ELR (cell line): ENCODE measurements around the gene HNRNPC.
"Not testable (repeated sequence)": the region's sequence is repeated elsewhere in the genome, so short reads cannot be mapped to it uniquely, and the experiment has no call there.

Source experiments
- DNase-seq: peaks from one replicate; pipeline ENCODE4 v3.0.0-alpha.2; 2015; ENCODE audit warnings: low read depth

HNRNPC gene

GRCh38 chr14:21191809-21192446, 77.3 kb downstream of the HNRNPC start:
- DNase-seq, result peak; percentile 66

DNA sequence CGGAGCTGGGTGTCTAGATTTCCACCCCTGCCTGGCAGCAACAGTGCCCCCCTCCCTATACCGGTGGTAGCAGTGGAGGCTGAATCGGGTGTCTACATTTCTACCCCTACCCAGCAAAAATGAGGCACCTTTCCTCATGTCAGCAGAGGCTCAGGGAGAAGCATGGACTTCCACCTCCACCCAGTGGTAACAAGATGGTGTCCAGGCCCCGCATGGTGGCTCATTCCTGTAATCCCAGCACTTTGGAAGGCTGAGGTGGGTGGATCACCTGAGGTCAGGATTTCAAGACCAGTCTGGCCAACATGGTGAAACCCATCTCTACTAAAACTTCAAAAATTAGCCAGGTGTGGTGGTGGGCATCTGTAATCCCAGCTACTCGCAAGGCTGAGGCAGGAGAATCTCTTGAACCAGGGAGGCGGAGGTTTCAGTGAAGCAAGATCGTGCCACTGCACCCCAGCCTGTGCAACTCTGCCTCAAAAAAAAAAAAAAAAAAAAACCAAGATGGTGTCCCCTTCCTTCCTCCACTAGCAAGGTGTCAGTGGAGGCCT, 77.9 kb downstream of the HNRNPC start:
- no peak for DNase-seq

DNA sequence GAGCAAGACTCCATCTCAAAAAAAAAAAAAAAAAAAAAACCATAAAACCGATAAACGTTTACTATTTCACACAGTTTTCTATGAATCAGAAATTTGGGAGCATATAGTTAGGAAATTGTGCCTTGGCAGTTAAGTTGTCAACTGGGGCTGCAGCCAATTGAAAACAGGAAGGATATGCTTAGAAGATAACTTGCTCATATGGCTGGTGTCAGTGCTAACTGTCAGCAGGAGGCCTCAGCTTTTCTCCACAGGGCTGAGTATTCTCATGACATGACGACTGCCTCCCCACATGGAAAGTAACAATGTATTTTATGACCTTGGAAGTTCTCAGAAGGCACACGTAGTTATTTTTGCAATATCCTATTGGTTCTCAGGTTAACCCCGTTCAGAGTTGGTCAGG, 83.8 kb downstream of the HNRNPC start:
- no peak for DNase-seq

DNA sequence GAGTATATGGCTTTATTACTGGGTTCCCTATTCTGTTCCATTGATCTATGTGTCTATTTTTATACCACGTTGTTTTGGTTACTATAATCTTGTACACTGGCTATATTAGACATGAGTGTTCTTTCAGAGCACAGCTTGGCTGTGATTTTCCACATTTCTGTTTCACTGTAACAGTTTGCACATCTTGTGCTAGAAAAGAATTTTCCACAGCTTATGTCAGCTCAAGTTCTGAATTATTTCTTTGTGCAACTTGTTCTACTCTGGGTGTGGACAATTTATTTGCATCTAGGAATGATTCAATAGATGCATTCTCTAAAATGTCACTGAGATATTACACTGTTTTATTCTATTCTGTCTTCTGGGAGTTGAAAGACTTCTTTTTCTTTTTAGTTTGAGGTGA, 85.0 kb downstream of the HNRNPC start:
- DNase-seq, result no peak

DNA sequence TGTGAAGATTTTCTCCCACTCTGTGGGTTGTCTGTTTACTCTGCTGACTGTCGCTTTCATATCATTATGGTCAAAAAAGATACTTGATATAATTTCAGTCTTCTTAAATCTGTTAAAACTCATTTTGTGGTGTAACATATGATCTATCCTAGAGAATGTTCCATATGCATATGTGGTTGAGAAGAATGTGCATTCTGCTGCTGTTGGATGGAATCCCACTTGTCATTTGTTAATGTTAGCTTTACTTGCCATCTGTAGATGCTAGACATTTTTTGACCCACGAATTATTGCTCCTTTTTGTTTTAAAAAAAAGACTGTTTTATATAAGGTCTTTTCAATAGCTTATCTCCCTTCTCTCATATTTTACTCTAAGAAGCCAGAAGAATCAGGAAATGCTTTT, 87.1 kb downstream of the HNRNPC start:
- DNase-seq, result no peak

DNA sequence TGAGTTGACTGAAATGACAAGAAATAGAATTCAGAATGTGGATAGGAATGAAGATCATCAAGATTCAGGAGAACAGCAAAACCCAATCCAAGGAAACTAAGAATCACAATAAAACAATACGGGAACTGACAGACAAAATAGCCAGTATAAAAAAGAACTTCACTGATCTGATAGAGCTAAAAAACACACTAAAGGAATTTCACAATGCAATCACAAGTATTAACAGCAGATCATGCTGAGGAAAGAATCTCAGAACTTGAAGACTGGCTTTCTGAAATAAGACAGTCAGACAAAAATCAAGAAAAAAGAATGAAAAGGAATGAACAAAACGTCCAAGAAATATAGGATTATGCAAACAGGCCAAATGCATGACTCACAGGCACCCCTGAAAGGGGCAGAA, 98.1 kb downstream of the HNRNPC start:
- DNase-seq, result no peak

DNA sequence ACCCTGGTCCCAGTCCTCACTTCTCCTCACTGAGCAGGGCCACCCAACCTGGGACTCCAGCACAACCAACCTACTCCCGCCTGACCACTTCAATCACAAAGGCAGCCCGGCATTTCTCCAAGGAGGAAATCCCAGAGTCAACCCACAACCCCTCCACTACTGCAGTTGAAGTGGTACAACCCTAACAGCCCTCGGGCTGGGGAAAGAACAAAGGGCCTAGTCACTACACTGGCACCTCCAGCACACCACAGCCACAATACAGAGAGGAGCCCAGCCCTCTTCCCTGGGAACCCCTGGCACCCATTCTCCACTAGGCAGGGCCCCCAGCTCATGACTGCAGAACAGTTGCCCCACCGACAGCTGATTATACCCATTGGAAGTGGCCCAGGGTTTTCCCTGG, 99.7 kb downstream of the HNRNPC start:
- no peak for DNase-seq

- peak; percentile 77 for DNase-seq
These were observed 101.2 kb downstream of the HNRNPC start for GRCh38 chr14:21168055-21168454.

DNA sequence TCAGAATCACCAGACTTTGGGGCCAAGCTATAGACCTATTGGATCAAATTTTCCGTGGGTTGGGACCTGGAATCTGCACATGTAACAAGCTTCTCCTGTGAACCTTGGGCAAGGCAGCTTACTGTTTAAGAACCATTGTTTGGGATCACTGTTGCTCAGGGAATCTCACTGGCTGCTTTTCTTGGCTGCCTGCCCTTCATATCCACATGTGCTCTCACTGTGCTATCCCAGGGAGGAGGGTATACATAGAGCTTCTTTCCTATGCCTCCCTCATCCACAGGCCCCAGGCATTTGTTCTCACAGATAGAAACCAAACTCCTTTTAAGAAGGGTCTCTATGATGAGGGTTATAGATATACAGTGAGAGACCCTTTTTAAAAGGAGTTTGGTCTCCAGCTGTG, 103.6 kb downstream of the HNRNPC start:
- DNase-seq, result not testable (repeated sequence)

DNA sequence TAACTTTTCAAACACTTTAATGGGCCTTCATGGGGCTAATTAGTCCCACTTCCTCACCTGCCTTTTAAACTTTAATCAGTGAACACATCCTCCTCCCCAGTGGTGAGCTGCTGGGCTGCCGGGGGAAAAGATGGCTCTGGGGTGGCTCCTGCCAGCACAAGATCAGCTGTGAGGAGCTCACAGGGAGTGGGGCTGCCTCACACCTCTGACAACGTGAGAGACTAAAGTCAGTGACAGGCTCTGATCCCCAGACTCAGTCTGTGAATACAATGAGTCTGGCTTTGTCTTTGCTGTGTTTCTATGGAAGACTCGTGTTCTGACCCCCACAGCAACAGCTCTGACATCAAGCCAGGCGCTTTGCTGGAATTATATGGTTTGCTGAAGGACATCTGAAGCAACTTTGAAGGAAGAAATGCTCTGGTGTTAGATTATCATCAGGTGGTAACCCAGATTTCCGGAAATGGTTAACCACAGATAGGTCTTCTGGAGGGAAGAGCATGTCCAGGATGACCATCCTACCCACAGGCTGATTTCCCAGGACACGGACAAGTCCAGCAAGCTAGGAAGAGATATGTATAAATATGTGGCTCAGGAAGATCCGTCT, 104.1 kb downstream of the HNRNPC start:
- peak; percentile 4 for DNase-seq

- no peak for DNase-seq
These were observed 105.4 kb downstream of the HNRNPC start for GRCh38 chr14:21163871-21164291.

GRCh38 chr14:21162081-21162480, 107.2 kb downstream of the HNRNPC start:
- DNase-seq, result no peak

DNA sequence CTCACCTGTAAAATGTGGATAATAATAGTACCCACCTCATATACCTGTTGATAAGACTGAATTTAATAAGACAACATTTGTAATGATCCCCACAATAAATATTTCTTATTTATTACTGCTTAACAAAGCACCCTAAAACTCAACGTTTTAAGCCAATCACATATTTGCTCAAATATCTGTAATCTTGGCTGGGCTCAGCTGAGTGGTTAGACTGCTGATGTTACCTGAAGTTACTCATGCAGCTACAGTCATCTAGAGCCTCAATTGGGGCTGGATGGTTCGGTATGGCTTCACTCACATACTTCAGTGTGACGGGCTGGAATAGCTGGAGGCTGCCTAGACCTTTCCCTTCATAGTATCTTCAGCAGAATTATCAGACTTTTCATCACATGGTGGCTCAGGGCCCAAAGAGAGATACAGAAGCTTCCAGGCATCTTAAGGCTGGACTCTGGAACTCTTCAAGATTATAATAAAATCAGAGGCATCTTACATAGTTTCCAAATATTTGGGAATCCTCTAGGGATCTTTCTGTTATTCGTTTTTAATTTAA, 109.1 kb downstream of the HNRNPC start:
- no peak for DNase-seq
